ENCODE results near the gene RANBP10. TPM values are rescaled to one million over a fixed set of nuclear protein-coding genes. Genes with fewer than 3 reads are reported as not detected.

RANBP10 gene
- total and polyA plus RNA-seq, 2 of the 8 experiments (the other 6 are each of a cell fraction or from before 2014, with no cell fraction given), result 14.2 to 16.8 TPM

GRCh38 chr16:67828651-67829050 lies 22.3 kb upstream of the RANBP10 start:
- Histone ChIP-seq H3K9me3 (ENCODE audit: insufficient read depth in 2 of 2, low read depth in 1 of 2, low read length in 1 of 2) (no peaks in the 10 kb centered on the region), H2AFZ (ENCODE audit: low read length) (no peak overlapping the region), H3K79me1 (ENCODE audit: low read depth, low read length) (no peaks in the 10 kb centered on the region; the same call in none of the 2 replicates), H3K9ac (replicated peaks in 1 of 4; ENCODE audit: extremely low read depth in 1 of 4, low read depth in 3 of 4, low read length in 3 of 4) (no peak overlapping the region), H4K8ac (ENCODE audit: extremely low read depth, insufficient read depth, low read length) (no peak overlapping the region), H2BK15ac (ENCODE audit: low read length) (no peak overlapping the region), H3K4ac (replicated peaks; ENCODE audit: insufficient read length, low read depth, low read length) (no peak overlapping the region), H3K4me1 (replicated peaks in 1 of 4; ENCODE audit: control insufficient read depth in 3 of 4, insufficient read depth in 4 of 4, low read length in 3 of 4) (peaks cover 0 to 2% (median 0%) of the 10 kb centered on the region in 4 experiments; a peak in 3 of 7 replicates), H3K4me2 (ENCODE audit: insufficient read depth in 1 of 2, low read depth in 2 of 2, low read length in 2 of 2) (no peak overlapping the region), H3K23ac (ENCODE audit: insufficient read length) (no peak overlapping the region), H4K20me1 (replicated peaks in 1 of 2; ENCODE audit: control insufficient read depth in 1 of 2, insufficient read depth in 2 of 2, low read length in 2 of 2) (peaks cover 4 to 6% of the 10 kb centered on the region in 2 experiments), H3K56ac (replicated peaks; ENCODE audit: insufficient read length, low read depth, low read length) (no peak overlapping the region), H3K36me3 (ENCODE audit: control insufficient read depth in 2 of 4, insufficient read depth in 4 of 4, low read length in 3 of 4) (peaks cover 9 to 25% (median 13%) of the 10 kb centered on the region in 4 experiments), H3K27ac (ENCODE audit: low read depth, low read length) (no peak overlapping the region), H2BK12ac (ENCODE audit: low read depth, low read length) (no peak overlapping the region), H3K23me2 (ENCODE audit: low read depth, low read length) (peaks cover 5% of the 10 kb centered on the region), H3K18ac (ENCODE audit: extremely low read depth, low read length) (no peak overlapping the region), H3K14ac (ENCODE audit: insufficient read length) (no peak overlapping the region), H2AK5ac (ENCODE audit: low read depth, low read length) (no peak overlapping the region), H3K27me3 (replicated peaks in 1 of 4; ENCODE audit: control insufficient read depth in 3 of 4, extremely low read depth in 1 of 4, insufficient read depth in 3 of 4, low read length in 3 of 4) (no peaks in the 10 kb centered on the region; a peak in 1 of 7 replicates), H2BK120ac (replicated peaks; ENCODE audit: low read depth, low read length) (no peak overlapping the region), H4K5ac (ENCODE audit: insufficient read length, low read depth, low read length) (no peak overlapping the region), H3K4me3 (ENCODE audit: extremely low read depth in 1 of 4, insufficient read depth in 2 of 4, low read depth in 3 of 4, low read length in 4 of 4) (no peak overlapping the region), H4K91ac (replicated peaks; ENCODE audit: insufficient read length, low read length) (no peak overlapping the region), H3K79me2 (ENCODE audit: control insufficient read depth in 1 of 2, insufficient read depth in 2 of 2, low read length in 2 of 2) (peaks cover 0 to 5% of the 10 kb centered on the region in 2 experiments; a peak in 1 of 4 replicates), H2BK5ac (ENCODE audit: low read depth, low read length) (no peak overlapping the region), H2BK20ac (ENCODE audit: low read length) (no peak overlapping the region)
- 94% methylated on average over 4 of the region's 4 CpGs; no CpG with 5 or more reads in 1 of the 2 experiments for WGBS, 2 experiments (ENCODE audit: extremely low coverage in 1 of 2, insufficient coverage in 1 of 2, insufficient read length in 1 of 2, insufficient replicate concordance in 2 of 2, low coverage in 1 of 2, low lambda C conversion rate in 2 of 2, missing lambda C conversion rate in 1 of 2)
- no peak for DNase-seq (ENCODE audit: low read depth in 1 of 2, low spot score in 2 of 2)
- CTCF ChIA-PET (ENCODE audit: partially characterized antibody), result interaction anchor here (0.7 to 11.6 kb wide), 7 partner anchors 10 to 308 kb away, joined by 3 to 100 read pairs (median 6); no protein-coding TSS in a partner anchor
- POLR2A ChIA-PET (ENCODE audit: partially characterized antibody), result no interaction called here
- TF ChIP-seq, protein P1, sequence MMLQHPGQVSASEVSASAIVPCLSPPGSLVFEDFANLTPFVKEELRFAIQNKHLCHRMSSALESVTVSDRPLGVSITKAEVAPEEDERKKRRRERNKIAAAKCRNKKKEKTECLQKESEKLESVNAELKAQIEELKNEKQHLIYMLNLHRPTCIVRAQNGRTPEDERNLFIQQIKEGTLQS (IDR thresholded peaks at IDR 0.05; ENCODE audit: insufficient read depth, low read depth, low read length), result no peak
- FAIRE-seq, result no peak
